ENCODE results near the gene HBB.

HBB gene

GRCh38 chr11:5242208-5242607 is 15.3 kb upstream of the HBB start (continued):
- no peak for TF ChIP-seq SCRT2 (tag by site-specific recombination; IDR thresholded peaks at IDR 0.05)

- ChIA-PET POLR2A (no interaction called here), CTCF (no interaction called here)
- H3K4me3 ChIP-seq (ENCODE audit: low read depth, low read length): no peak overlapping the region
- H3K9me3 ChIP-seq (ENCODE audit: control insufficient read depth, insufficient read depth, low read depth, low read length): no peaks in the 10 kb centered on the region
- H3K27ac ChIP-seq (ENCODE audit: extremely low read depth, low read depth, low read length): no peak overlapping the region
- H3K4me1 ChIP-seq (ENCODE audit: control insufficient read depth, insufficient read depth, low read length): no peaks in the 10 kb centered on the region
- no peak for TF ChIP-seq RBAK (tag by site-specific recombination; IDR thresholded peaks at IDR 0.05)
- TF ChIP-seq TRIM28 (IDR thresholded peaks at IDR 0.05; ENCODE audit: borderline replicate concordance, low read length): no peak
- no peak for TF ChIP-seq ZNF677 (tag by site-specific recombination; IDR thresholded peaks at IDR 0.05)
- TF ChIP-seq ZSCAN4 (tag by site-specific recombination; IDR thresholded peaks at IDR 0.05): no peak
- no peak for TF ChIP-seq GLIS1 (tag by site-specific recombination; IDR thresholded peaks at IDR 0.05)
- no peak for TF ChIP-seq ZNF645 (tag by site-specific recombination; IDR thresholded peaks at IDR 0.05)
- no peak for TF ChIP-seq ZNF501 (tag by site-specific recombination; IDR thresholded peaks at IDR 0.05)
- TF ChIP-seq KLF9 (tag by site-specific recombination; IDR thresholded peaks at IDR 0.05; ENCODE audit: low read depth): no peak
- no peak for TF ChIP-seq ZNF624 (tag by site-specific recombination; IDR thresholded peaks at IDR 0.05)
- no peak for TF ChIP-seq ZNF19 (tag by site-specific recombination; IDR thresholded peaks at IDR 0.05; ENCODE audit: low read depth)
- no peak for TF ChIP-seq GFI1B (tag by site-specific recombination; IDR thresholded peaks at IDR 0.05)
- TF ChIP-seq PRDM4 (tag by site-specific recombination; IDR thresholded peaks at IDR 0.05): no peak
- TF ChIP-seq EGR2 (tag by site-specific recombination; IDR thresholded peaks at IDR 0.05; ENCODE audit: low read depth): no peak
- TF ChIP-seq ZNF513 (tag by site-specific recombination; IDR thresholded peaks at IDR 0.05): no peak
- no peak for TF ChIP-seq ZNF560 (tag by site-specific recombination; IDR thresholded peaks at IDR 0.05; ENCODE audit: borderline replicate concordance)
- TF ChIP-seq BCL11A (tag by site-specific recombination; IDR thresholded peaks at IDR 0.05; ENCODE audit: low read depth): no peak
- no peak for TF ChIP-seq ZNF530 (tag by site-specific recombination; IDR thresholded peaks at IDR 0.05; ENCODE audit: low read depth)
- no peaks in the 10 kb centered on the region for H3K36me3 ChIP-seq (ENCODE audit: control insufficient read depth in 2 of 2, insufficient read depth in 1 of 2, low read length in 2 of 2)
These were observed 14.6 kb upstream of the HBB start for GRCh38 chr11:5241458-5241857.

- ChIA-PET POLR2A (no interaction called here), CTCF (interaction anchor here (1.0 kb wide), 1 partner anchor 116 kb away, joined by 5 read pairs; no protein-coding TSS in a partner anchor)
- no peak overlapping the region for H3K27ac ChIP-seq (ENCODE audit: extremely low read depth, low read depth, low read length)
- TF ChIP-seq ZNF777 (tag by site-specific recombination; IDR thresholded peaks at IDR 0.05; ENCODE audit: borderline replicate concordance) (no peak), HIC1 (tag by site-specific recombination; IDR thresholded peaks at IDR 0.05) (no peak), TCF7L2 (IDR thresholded peaks at IDR 0.05; ENCODE audit: borderline replicate concordance, low read depth, low read length) (no peak), ZSCAN23 (tag by site-specific recombination; IDR thresholded peaks at IDR 0.05) (no peak), ZBTB20 (tag by site-specific recombination; IDR thresholded peaks at IDR 0.05) (no peak), ZNF76 (tag by site-specific recombination; IDR thresholded peaks at IDR 0.05; ENCODE audit: borderline replicate concordance, low read depth) (no peak)
- H3K9me3 ChIP-seq (ENCODE audit: control insufficient read depth, insufficient read depth, low read depth, low read length): no peaks in the 10 kb centered on the region
- no peaks in the 10 kb centered on the region for H3K4me1 ChIP-seq (ENCODE audit: control insufficient read depth, insufficient read depth, low read length)
- no peak overlapping the region for H3K4me3 ChIP-seq (ENCODE audit: low read depth, low read length)
- H3K36me3 ChIP-seq (ENCODE audit: control insufficient read depth in 2 of 2, insufficient read depth in 1 of 2, low read length in 2 of 2): no peaks in the 10 kb centered on the region
These were observed 13.6 kb upstream of the HBB start for GRCh38 chr11:5240458-5240857.
